HG03469 (cell line): ENCODE results near the gene GHRL.

ENCODE experiments used
- ATAC-seq: cut with Tn5 transposase; IDR thresholded peaks from one replicate; pipeline ENCODE4 v1.9.1; 2021; ENCODE audit warnings: mild to moderate bottlenecking, moderate library complexity, moderate number of reproducible peaks; ENCODE audit not compliant: unreplicated experiment

Gene GHRL

DNA sequence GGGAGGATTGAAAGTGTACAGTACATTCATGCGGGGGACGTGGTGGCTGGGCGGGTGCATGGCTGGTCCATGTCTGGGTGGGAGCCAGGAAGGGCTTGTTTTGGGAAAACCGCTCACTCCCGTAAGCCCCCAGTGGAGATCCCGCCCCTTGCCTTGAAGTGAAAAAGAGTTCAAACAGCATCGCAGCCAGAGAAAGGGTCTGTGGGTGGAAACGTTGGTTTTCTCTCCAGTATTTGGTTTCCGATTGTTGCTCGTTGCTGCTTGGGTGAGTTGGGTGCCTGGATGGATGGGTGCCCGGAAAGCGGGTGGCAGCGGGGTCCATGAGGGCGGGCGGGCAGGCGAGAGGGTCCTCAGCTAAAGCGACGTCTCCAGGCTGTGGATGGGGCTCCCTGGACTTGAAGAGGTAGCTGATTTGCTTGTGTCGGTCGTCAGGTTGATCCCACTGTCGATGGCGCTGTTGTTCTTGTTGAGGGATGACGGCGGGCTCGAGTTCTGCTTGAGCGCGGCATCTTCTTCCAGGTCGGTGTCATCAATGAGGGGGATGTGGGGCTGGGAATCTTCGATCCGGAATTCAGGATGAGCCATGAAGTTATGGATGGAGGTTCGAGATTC is 35.8 kb upstream of the GHRL start:
- no peak for ATAC-seq

DNA sequence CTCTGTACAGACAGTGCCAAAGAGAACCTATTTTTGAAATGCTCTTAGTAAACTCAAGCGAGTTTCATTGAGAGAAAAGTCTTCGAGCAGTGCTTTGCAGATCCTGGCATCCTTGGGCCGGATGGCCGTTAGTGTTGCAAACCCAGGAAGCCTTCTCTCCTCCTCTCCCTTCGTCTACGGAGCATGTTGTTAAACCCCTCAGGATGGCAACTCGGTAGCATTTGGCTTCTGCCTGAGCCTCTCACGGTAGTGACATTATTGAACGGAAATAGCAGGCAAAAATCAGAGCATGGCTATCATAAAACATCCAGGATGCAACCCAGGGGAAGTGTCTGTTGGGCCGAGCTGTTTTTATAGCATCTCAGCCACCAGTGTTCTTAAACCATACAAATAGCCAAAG is 34.8 kb upstream of the GHRL start:
- no peak for ATAC-seq

DNA sequence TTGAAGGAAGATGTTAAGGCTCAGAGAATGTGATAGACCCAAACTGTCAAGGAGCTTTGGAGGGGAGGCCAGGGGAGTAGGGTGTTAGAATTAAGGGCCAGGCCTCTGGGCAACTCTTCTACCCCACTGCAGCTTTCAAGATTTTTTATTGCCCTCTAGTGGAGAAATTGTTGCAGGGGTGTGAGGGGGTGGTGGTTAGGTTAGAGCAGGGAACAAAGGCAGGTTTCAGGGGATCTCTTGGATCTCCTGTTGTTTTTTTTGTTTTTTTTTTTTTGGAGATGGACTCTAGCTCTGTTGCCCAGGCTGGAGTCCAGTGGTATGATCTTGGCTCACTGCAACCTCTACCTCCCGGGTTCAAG is 29.6 kb upstream of the GHRL start:
- ATAC-seq: no peak

DNA sequence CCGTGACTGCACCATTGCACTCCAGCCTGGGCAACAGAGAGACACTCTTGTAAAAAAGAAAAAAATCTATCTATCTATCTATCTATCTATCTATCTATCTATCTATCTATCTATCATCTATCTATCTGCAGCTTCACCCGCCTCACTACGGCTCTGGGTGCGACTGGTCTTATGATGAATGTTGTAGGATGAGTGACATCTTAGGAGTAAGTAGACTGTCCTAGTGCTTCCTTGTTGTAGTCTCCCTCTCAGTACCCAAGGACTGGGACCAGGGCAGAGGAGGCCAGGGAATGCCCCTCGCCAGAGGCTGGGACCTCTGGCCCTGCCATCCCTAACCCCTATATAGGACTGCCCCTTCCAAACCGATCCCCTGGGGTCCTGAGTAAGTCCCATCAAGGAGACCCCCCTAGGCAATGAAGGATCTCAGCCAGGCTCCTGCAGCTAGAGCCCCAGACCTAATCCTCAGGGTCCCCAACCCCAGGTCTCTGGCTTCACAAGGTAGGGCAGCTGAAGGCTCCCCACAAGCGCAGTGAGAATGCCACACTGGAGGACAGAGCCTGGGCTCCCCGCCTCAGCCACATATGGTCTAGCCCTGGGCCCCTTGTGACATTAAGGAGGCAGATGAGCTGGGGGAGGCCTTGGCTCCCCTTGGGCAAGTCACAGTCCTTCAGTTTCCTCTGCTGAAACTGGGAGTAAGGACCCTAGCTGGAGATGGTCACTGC is 29.0 kb upstream of the GHRL start:
- ATAC-seq: no peak

DNA sequence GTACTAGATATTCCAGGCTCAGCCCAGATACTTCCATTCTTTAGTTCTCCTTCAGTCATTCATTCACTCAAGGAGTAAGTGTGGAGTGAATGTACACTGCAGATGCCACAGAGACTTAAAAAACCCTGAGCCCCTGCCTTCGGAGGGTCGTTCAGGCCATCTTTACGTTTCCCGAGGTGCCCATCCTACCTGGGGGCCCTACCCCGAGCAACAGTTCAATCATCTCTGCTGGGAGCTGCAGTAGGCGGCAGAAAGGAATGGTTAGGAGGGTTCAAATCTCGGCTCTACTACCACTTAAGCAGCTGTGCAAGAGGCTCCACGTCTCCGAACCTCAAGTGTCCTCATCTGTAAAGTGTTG is 27.6 kb upstream of the GHRL start:
- ATAC-seq: no peak

- ATAC-seq: no peak
These were observed 27.1 kb upstream of the GHRL start for GRCh38 chr3:10319804-10320203.

DNA sequence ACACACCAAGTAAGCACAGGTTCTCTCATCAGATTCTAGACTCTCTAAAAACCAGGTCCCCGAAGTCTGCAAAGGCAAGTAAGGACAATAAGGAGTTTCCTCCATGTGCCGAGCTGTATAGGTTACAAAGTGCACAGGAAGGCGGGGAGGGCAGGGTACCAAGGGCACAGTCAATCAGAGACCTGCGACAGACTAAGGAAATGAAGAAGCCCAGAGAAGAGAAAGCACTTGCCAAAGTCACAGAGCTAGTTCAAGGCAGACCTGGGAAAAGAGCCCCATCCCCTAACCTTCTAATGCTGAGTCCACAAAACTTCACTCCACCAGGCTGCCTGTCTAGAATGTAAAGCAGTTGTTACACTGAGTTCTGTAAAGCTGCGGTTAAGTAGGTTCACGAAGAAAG is 26.5 kb upstream of the GHRL start:
- ATAC-seq: no peak

GRCh38 chr3:10317961-10318350 is 25.2 kb upstream of the GHRL start:
- no peak for ATAC-seq

DNA sequence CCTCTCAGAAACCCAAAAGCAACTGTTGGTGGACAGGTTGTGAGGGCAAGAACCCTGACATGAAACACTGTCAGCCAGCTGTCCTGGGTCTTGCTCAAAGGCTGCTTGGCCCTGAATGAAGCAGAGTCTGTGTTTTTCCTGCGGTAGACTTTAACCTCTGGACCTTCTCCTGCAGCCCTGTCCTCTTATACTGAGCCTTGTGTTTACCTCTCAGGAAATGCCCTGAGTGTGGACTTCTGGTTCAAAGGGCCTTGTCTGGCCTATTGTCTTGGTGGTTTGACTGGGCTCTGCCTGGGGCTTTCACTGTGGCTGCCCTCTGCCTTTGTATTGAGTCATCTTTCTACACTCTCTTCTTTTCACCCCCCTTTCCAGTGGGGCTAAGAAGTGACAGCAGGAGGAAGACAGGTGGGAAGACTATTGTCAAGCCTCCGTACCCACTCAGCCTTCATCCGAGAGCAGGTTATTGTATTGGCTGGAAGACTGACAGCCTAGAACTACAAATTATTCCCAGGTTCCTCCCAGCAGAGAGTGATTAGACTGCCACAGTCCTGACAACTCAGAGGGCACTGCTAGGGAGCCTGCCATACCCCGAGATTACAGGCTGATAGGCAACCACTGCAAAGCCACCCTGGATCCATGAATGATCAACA is 24.7 kb upstream of the GHRL start:
- ATAC-seq: no peak

GRCh38 chr3:10315771-10316344 is 23.1 kb upstream of the GHRL start:
- ATAC-seq: no peak

DNA sequence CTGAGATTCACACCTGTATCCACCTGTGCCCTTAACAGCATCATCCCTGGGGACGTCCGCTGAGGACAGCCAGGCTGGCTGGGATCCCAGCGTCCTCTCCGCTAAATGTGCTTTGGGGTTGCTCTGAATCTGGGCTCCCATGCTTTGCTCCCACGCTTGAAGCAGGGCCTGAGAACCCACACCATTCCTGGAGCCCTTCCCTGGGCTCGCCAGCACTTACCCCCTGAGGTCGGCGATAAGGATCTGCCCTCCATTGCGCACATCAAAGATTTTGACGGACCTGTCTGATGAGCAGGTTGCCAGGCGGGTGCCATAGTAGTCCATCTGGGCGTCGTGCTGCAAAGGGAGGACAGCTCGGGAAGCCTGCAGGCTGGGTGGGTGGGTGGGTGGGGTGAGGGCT is 22.4 kb upstream of the GHRL start:
- ATAC-seq: no peak

GRCh38 chr3:10312861-10313260 is 20.1 kb upstream of the GHRL start:
- ATAC-seq: no peak

- ATAC-seq: no peak
These were observed 19.6 kb upstream of the GHRL start for GRCh38 chr3:10312391-10312790.

DNA sequence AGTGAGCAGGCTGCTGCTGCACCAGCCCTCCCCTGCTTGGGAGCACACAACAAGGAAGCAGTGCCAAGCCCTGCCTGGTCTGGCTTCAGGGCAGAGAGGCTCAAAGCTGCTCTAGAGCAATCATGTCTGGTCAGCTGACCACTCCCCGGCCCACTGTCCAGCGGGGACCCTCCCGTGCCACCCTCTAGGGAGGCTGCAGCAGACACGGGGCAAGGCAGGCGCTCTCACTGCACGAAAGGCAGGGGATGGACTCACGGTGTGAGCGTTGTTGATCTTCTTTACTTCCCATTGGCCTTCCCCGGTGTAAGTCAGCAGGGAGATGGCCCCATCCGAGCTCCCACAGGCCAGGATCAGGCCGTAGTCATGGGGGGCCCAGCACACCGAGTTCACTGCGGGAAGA is 19.0 kb upstream of the GHRL start:
- no peak for ATAC-seq

DNA sequence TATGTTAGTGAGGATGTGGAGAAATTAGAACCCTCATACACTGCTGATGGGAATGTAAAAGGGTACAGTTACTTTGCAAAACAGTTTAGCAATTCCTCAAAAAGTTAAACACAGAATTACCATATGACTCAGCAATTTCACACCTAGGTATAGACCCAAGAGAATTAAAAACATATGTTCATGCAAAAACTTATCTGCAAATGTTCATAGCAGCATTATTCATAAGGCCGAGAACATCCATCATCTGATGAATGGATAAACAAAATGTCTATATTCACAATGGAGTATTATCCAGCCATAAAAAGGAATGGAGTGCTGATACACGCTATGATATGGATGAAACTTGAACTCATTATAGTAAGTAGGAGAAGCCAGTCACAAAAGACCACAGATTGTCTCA is 17.8 kb upstream of the GHRL start:
- no peak for ATAC-seq

DNA sequence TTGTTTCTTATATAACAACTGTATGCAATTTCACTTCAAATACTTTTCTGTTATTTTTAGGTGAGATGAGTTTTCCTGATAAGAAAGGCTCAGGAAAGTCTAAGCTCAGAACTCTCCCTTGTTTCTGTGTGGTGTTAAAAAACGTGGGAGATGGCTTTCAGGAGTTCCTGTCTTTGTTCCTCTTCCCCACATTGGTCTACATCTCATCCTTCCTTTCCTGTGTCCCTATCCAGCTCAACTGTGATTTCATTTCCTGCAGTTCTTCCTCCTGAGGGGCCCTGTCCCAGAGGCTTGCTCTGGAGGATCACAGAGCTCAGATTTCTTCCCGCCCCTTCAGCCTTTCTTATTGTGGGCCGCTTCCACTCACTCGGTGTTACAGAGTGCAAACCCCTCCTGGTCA is 17.0 kb upstream of the GHRL start:
- no peak for ATAC-seq

GRCh38 chr3:10308678-10309077 is 15.9 kb upstream of the GHRL start:
- no peak for ATAC-seq

DNA sequence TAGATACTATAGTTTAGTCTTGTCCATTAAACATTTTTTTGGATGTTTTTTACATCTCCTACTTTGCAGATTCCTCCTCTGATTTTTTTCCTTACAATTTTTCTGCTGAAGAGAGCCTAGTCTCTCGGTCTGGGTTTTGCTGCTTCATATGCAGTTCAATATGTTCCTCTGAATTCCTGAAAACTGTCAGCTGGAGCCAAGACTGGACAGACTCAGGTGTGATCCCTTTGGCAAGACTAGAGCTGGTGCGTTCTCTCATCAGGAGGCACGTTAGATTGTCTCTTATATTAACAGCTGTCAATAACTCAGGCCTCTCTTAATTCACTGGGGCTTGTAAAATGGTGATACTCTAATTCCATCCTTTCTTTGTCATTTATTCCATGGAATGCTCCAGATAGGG is 13.4 kb upstream of the GHRL start:
- no peak for ATAC-seq

- ATAC-seq: no peak
These were observed 12.7 kb upstream of the GHRL start for GRCh38 chr3:10305331-10305902.

GRCh38 chr3:10304905-10305304 is 12.2 kb upstream of the GHRL start:
- ATAC-seq: no peak

- ATAC-seq: no peak
These were observed 11.0 kb upstream of the GHRL start for GRCh38 chr3:10303785-10304184.

GRCh38 chr3:10303105-10303504 is 10.4 kb upstream of the GHRL start:
- ATAC-seq: no peak
